Natural killer cell (primary cell): Measurements from ENCODE around the gene ARL14EP. TPM values are rescaled to one million over a fixed set of nuclear protein-coding genes. Genes with fewer than 3 reads are reported as not detected.
A peak's percentile ranks its signal among the peaks of the same experiment; 100 is the strongest.

Experiments
- ATAC-seq, 3 donors: fragments of 150-1000 bp in 2 of 3; fragments of 200-7000 bp in 1 of 3; cut with Tn5 transposase; 1 replicate in 1 of 3; 2 replicates in 2 of 3; pipeline ENCODE4 v1.10.0; 2021; ENCODE audit warnings: mild to moderate bottlenecking in 2 of 3, moderate library complexity in 2 of 3
- DNase-seq, 2 donors: peaks; one replicate each; pipeline versions ENCODE4 v3.0.0 to v3.0.0-alpha.2; 2013 to 2021; ENCODE audit warnings: mixed read lengths in 1 of 2
- H3K27ac ChIP-seq: one replicate; pipeline ENCODE4 v1.5.1; 2013; ENCODE audit warnings: mild to moderate bottlenecking, low read length
- H3K27me3 ChIP-seq: one replicate; pipeline ENCODE4 v1.6.1; 2013; ENCODE audit warnings: low read length; ENCODE audit not compliant: control insufficient read depth, insufficient read depth
- H3K36me3 ChIP-seq: one replicate; pipeline ENCODE4 v1.6.1; 2013; ENCODE audit warnings: low read length; ENCODE audit not compliant: control insufficient read depth, insufficient read depth
- H3K4me1 ChIP-seq: one replicate; pipeline ENCODE4 v1.6.1; 2013; ENCODE audit warnings: low read length; ENCODE audit not compliant: control insufficient read depth, insufficient read depth
- H3K4me3 ChIP-seq: one replicate; pipeline ENCODE4 v1.5.1; 2013; ENCODE audit warnings: low read length
- H3K9me3 ChIP-seq: one replicate; pipeline ENCODE4 v1.6.1; 2013; ENCODE audit warnings: low read length; ENCODE audit not compliant: control insufficient read depth, insufficient read depth
- H3K27ac Mint-ChIP-seq, 2 donors: one replicate each; pipeline ENCODE4 v1.8.0; 2022; ENCODE audit warnings: mild to moderate bottlenecking in 2 of 2, mixed read lengths in 2 of 2, moderate library complexity in 1 of 2
- H3K27me3 Mint-ChIP-seq, 2 donors: one replicate each; pipeline ENCODE4 v1.8.0; 2022; ENCODE audit warnings: low read depth in 2 of 2, mixed read lengths in 2 of 2
- H3K36me3 Mint-ChIP-seq: one replicate; pipeline ENCODE4 v1.8.0; 2022; ENCODE audit warnings: mixed read lengths
- H3K4me1 Mint-ChIP-seq, 2 donors: one replicate each; pipeline ENCODE4 v1.8.0; 2022; ENCODE audit warnings: mixed read lengths in 2 of 2
- H3K4me3 Mint-ChIP-seq: one replicate; pipeline ENCODE4 v1.8.0; 2022; ENCODE audit warnings: mild to moderate bottlenecking, moderate library complexity, mixed read lengths
- H3K9me3 Mint-ChIP-seq, 2 donors: one replicate each; pipeline ENCODE4 v1.8.0; 2022; ENCODE audit warnings: mixed read lengths in 2 of 2
- WGBS: methylation state at CpG from one replicate; pipeline ENCODE4 v1.1.7; 2013; ENCODE audit warnings: missing lambda C conversion rate; ENCODE audit not compliant: insufficient coverage; 5-methylcytosine and 5-hydroxymethylcytosine counted together
- intact Hi-C: fragments of 100-400 bp; cut with micrococcal nuclease; formaldehyde crosslinking; loops from one replicate; pipeline ENCODE4 v1.14.2; 2022
- total RNA-seq, 4 donors: library from RNA; stranded (reverse); fragments of 120-200 nt in 1 of 4; gene quantifications; one replicate each; pipeline versions ENCODE4 v1.2.3 to v1.2.4, GENCODE V29; 2013 to 2022
- TF ChIP-seq, protein P1 (sequence below): fragments of 200-600 bp; IDR thresholded peaks from one replicate; pipeline ENCODE4 v1.8.0; 2022; ENCODE audit warnings: antibody characterized with exemption

Gene ARL14EP
- total RNA-seq, result 10 to 100 TPM; 22.7 to 41.9 (median 22.8) TPM
- 62.3 TPM for total RNA-seq (2013)

DNA sequence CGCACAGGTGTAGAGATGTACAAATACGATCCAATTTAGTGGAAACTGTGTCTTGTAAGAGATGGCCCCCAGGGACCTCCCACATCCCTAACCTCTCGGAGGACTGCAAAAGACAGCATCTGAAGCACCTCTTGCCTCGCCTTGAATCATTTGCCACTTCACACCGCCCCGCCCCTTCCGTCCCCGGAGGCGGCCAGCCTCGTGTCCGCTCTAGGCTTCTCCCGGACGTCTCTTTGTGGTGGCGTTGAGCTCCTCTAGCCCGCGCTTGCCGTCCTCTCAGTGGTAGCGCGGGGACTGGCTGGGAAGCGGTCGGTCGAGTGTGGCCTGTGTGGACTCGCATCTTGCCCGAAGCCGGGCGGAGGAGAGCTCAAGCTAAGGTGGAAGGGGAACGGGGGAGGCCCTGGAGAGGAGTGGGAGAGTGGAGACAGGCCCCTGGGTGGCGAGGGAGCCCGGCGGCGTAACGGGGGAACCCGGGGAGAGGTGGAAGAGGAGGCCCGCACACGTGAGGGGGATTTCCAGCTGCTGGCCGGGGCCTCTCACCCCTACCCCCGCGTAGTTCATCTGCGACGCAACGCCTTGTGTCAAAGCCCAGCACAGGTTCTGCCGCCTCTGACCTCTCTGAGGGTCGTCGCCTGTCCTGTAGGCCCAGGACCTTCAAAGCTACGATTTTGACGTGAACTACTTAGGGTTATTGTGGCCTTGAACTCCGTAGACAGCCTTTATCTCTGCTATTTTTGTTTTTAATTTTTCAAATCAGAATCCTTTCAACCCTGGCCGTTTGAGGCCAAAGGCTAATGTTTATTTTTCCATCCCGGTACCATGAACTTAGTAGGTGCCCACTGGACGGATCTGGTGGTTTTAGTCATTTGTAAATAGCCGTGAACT lies at the start of gene ARL14EP:
TSS of gene ARL14EP (plus strand) at position 279 of the 885 bp plus-strand sequence. CDS start 7,845 bp downstream, outside the sequence.
- peak; percentile 81 to 91 for DNase-seq
- H3K36me3 ChIP-seq, result no peaks in the 10 kb centered on the region
- TF ChIP-seq, protein P1, sequence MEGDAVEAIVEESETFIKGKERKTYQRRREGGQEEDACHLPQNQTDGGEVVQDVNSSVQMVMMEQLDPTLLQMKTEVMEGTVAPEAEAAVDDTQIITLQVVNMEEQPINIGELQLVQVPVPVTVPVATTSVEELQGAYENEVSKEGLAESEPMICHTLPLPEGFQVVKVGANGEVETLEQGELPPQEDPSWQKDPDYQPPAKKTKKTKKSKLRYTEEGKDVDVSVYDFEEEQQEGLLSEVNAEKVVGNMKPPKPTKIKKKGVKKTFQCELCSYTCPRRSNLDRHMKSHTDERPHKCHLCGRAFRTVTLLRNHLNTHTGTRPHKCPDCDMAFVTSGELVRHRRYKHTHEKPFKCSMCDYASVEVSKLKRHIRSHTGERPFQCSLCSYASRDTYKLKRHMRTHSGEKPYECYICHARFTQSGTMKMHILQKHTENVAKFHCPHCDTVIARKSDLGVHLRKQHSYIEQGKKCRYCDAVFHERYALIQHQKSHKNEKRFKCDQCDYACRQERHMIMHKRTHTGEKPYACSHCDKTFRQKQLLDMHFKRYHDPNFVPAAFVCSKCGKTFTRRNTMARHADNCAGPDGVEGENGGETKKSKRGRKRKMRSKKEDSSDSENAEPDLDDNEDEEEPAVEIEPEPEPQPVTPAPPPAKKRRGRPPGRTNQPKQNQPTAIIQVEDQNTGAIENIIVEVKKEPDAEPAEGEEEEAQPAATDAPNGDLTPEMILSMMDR, result no peak
- no peaks in the 10 kb centered on the region for H3K9me3 ChIP-seq
- H3K4me3 ChIP-seq, result peak within 1 kb of the TSS; percentile 74
- 0% methylated on average over 51 of the region's 51 CpGs for WGBS
- ATAC-seq, result peak; percentile 88 to 96 (median 91)
- peak within 1 kb of the TSS; percentile 97 to 98 for H3K27ac Mint-ChIP-seq
- peak within 1 kb of the TSS; percentile 93 for H3K27ac ChIP-seq
- H3K27me3 ChIP-seq, result no peaks in the 10 kb centered on the region
- H3K9me3 Mint-ChIP-seq, result no peaks in the 10 kb centered on the region
- H3K4me1 Mint-ChIP-seq, result peaks cover 38 to 45% of the 10 kb centered on the region in 2 donors
- peak within 1 kb of the TSS; percentile 93 for H3K4me3 Mint-ChIP-seq
- intact Hi-C loops, result no loop called here
- H3K27me3 Mint-ChIP-seq, result peaks cover 0 to 3% of the 10 kb centered on the region in 2 donors
- H3K4me1 ChIP-seq, result peaks cover 8% of the 10 kb centered on the region
- H3K36me3 Mint-ChIP-seq, result no peaks in the 10 kb centered on the region

DNA sequence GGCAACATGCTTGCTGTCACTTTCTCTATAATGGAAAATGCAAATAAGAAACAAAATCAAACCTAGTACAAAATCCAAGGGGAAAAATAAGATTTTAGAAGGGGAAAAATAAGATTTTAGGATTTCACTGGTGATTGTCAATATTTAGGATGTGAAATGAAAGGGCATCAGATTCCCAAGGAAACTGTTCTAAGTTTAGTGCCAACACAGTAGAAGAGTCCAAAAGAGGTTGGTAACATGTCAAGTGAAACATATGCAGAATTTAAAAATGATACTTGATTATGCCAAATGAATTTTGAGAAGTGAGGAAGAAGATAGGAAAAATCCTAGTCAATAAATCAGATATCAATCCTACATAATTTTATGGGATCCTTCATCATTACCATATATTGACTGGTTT lies 45.7 kb upstream of the ARL14EP start:
- no peaks in the 10 kb centered on the region for H3K27me3 Mint-ChIP-seq
- Histone ChIP-seq H3K27me3 (no peaks in the 10 kb centered on the region), H3K4me1 (peaks cover 14% of the 10 kb centered on the region), H3K9me3 (no peaks in the 10 kb centered on the region), H3K36me3 (no peaks in the 10 kb centered on the region), H3K27ac (no peak overlapping the region), H3K4me3 (no peak overlapping the region)
- H3K4me1 Mint-ChIP-seq, result peaks cover 17 to 22% of the 10 kb centered on the region in 2 donors
- DNase-seq, result no peak
- intact Hi-C loops, result no loop called here
- H3K27ac Mint-ChIP-seq, result no peak overlapping the region
- no peaks in the 10 kb centered on the region for H3K9me3 Mint-ChIP-seq
- TF ChIP-seq, protein P1, result no peak
- no peak overlapping the region for H3K4me3 Mint-ChIP-seq
- H3K36me3 Mint-ChIP-seq, result no peaks in the 10 kb centered on the region
- ATAC-seq, result no peak

DNA sequence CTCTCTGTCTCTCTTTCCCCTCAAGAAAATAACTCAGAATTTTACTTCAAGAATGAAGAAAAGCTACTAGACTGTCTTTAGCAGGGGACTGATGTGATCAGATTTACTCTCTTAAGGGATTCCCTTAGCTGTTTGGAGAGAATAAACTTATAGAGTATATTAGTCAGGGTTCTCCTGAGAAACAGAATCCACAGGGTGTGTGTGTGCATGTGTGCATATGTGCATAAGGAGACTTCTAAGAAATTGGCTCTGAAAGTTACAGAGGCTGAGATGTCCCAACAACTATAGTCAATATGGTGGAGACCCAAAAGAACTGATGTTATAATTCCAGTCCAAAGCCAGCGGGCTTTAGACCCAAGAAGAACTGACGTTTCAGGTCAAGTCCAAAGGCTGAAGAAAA lies 43.1 kb upstream of the ARL14EP start:
- H3K9me3 ChIP-seq, result no peaks in the 10 kb centered on the region
- peaks cover 16% of the 10 kb centered on the region for H3K4me1 ChIP-seq
- H3K27me3 Mint-ChIP-seq, result no peaks in the 10 kb centered on the region
- TF ChIP-seq, protein P1, result no peak
- no peak overlapping the region for H3K4me3 ChIP-seq
- peaks cover 0 to 2% of the 10 kb centered on the region in 2 donors for H3K9me3 Mint-ChIP-seq
- DNase-seq (no peak), ATAC-seq (no peak)
- no peak overlapping the region for H3K27ac ChIP-seq
- H3K4me3 Mint-ChIP-seq, result peak overlapping the region; percentile 9
- H3K27ac Mint-ChIP-seq, result no peak overlapping the region
- H3K27me3 ChIP-seq, result no peaks in the 10 kb centered on the region
- 88% methylated on average over 2 of the region's 2 CpGs for WGBS
- no peaks in the 10 kb centered on the region for H3K36me3 ChIP-seq
- peaks cover 28 to 40% of the 10 kb centered on the region in 2 donors for H3K4me1 Mint-ChIP-seq
- H3K36me3 Mint-ChIP-seq, result no peaks in the 10 kb centered on the region
- intact Hi-C loops, result no loop called here
